ENCODE measurements around the gene CRYBB3. TPM values are rescaled to one million over a fixed set of nuclear protein-coding genes. Genes with fewer than 3 reads are reported as not detected.
A peak's percentile ranks its signal among the peaks of the same experiment; 100 is the strongest.
"Not testable (repeated sequence)": the region's sequence is repeated elsewhere in the genome, so short reads cannot be mapped to it uniquely, and the experiment has no call there.

Gene CRYBB3
- total RNA-seq, 1 donor from 2014 or later: not detected

GRCh38 chr22:25174888-25175411, 24.7 kb upstream of the CRYBB3 start:
- DNase-seq (ENCODE audit: low read depth in 2 of 2): no peak

GRCh38 chr22:25176175-25176574, 23.5 kb upstream of the CRYBB3 start:
- no peak for DNase-seq (ENCODE audit: low read depth in 2 of 2)

GRCh38 chr22:25176799-25177198, 22.9 kb upstream of the CRYBB3 start:
- no peak for DNase-seq (ENCODE audit: low read depth in 2 of 2)

- no peak for DNase-seq (ENCODE audit: low read depth in 2 of 2)
Observed at GRCh38 chr22:25177226-25177625, 22.4 kb upstream of the CRYBB3 start.

- DNase-seq (ENCODE audit: low read depth in 2 of 2): no peak
Observed at GRCh38 chr22:25177895-25178294, 21.8 kb upstream of the CRYBB3 start.

- DNase-seq (ENCODE audit: low read depth in 2 of 2): not testable (repeated sequence)
Observed at GRCh38 chr22:25178348-25178747, 21.3 kb upstream of the CRYBB3 start.

- DNase-seq (ENCODE audit: low read depth in 2 of 2): not testable (repeated sequence)
Observed at GRCh38 chr22:25178869-25179631, 20.6 kb upstream of the CRYBB3 start.

GRCh38 chr22:25182131-25183110, 17.2 kb upstream of the CRYBB3 start:
- no peak for DNase-seq (ENCODE audit: low read depth in 2 of 2)

- DNase-seq (ENCODE audit: low read depth in 2 of 2): no peak
Observed at GRCh38 chr22:25183949-25184619, 15.6 kb upstream of the CRYBB3 start.

GRCh38 chr22:25186140-25186539, 13.5 kb upstream of the CRYBB3 start:
- DNase-seq (ENCODE audit: low read depth in 2 of 2): no peak

GRCh38 chr22:25187469-25187868, 12.2 kb upstream of the CRYBB3 start:
- DNase-seq (ENCODE audit: low read depth in 2 of 2): no peak

GRCh38 chr22:25192406-25192805, 7.3 kb upstream of the CRYBB3 start:
- DNase-seq (ENCODE audit: low read depth in 2 of 2): no peak

- no peak for DNase-seq (ENCODE audit: low read depth in 2 of 2)
Observed at GRCh38 chr22:25193130-25193529, 6.5 kb upstream of the CRYBB3 start.

GRCh38 chr22:25193548-25193947, 6.1 kb upstream of the CRYBB3 start:
- peak in 1 of 2 donors; percentile 7 for DNase-seq (ENCODE audit: low read depth in 2 of 2)

- DNase-seq (ENCODE audit: low read depth in 2 of 2): no peak
Observed at GRCh38 chr22:25196326-25196725, 3.3 kb upstream of the CRYBB3 start.

- no peak for DNase-seq (ENCODE audit: low read depth in 2 of 2)
Observed at GRCh38 chr22:25197340-25197739, 2.3 kb upstream of the CRYBB3 start.

GRCh38 chr22:25200967-25201366, 1.3 kb downstream of the CRYBB3 start:
- DNase-seq (ENCODE audit: low read depth in 2 of 2): no peak

GRCh38 chr22:25201557-25202273, 2.1 kb downstream of the CRYBB3 start:
- no peak for DNase-seq (ENCODE audit: low read depth in 2 of 2)

GRCh38 chr22:25202290-25202921, 2.7 kb downstream of the CRYBB3 start:
- peak; percentile 36 to 64 for DNase-seq (ENCODE audit: low read depth in 2 of 2)

GRCh38 chr22:25203082-25203481, 3.4 kb downstream of the CRYBB3 start:
- no peak for DNase-seq (ENCODE audit: low read depth in 2 of 2)

Measured in dermis microvascular lymphatic vessel endothelial cell (primary cell).